Measurements from ENCODE around the gene MLXIP. TPM values are rescaled to one million over a fixed set of nuclear protein-coding genes. Genes with fewer than 3 reads are reported as not detected.
"Not testable (repeated sequence)": the region's sequence is repeated elsewhere in the genome, so short reads cannot be mapped to it uniquely, and the experiment has no call there.

The MLXIP gene
- total RNA-seq, 1 donor from 2014 or later: 18.5 TPM

DNA sequence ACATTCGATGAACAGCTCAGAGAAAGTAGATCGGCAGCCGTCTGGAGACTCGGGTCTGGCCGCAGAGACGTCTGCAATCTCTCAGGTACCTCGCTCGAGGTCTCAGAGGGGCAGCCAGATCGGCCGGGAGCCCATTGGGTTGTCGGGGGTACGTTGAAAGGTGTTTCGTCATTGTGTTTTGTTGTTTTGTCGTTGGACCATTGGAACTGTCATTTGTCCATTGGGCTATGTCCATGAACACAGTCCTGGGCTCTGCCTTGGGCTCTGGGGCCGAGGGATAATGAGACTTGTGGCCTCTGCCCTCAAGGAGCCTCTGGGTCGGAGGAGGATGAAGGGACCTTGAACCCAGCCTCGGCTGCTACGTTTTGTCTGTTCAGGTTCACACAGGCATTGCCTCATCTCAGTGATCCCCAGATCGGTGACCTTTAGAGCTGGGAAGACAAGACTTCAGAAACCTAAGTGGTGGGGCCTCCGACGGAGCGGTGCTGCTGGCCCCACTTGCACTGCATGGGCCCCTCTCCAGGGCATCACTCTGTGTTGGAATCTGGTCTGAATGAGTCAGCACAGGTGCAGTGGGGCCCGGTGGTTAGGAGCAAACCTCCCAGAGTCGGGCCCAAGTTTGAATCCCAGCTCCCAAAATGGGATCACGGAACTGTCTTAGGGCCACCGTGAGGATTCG lies 23.6 kb upstream of the MLXIP start:
- TF ChIP-seq, protein P1, sequence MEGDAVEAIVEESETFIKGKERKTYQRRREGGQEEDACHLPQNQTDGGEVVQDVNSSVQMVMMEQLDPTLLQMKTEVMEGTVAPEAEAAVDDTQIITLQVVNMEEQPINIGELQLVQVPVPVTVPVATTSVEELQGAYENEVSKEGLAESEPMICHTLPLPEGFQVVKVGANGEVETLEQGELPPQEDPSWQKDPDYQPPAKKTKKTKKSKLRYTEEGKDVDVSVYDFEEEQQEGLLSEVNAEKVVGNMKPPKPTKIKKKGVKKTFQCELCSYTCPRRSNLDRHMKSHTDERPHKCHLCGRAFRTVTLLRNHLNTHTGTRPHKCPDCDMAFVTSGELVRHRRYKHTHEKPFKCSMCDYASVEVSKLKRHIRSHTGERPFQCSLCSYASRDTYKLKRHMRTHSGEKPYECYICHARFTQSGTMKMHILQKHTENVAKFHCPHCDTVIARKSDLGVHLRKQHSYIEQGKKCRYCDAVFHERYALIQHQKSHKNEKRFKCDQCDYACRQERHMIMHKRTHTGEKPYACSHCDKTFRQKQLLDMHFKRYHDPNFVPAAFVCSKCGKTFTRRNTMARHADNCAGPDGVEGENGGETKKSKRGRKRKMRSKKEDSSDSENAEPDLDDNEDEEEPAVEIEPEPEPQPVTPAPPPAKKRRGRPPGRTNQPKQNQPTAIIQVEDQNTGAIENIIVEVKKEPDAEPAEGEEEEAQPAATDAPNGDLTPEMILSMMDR (conservative IDR thresholded peaks at IDR 0.05; ENCODE audit: low read depth, low read length): no peak
- no peak for DNase-seq (ENCODE audit: low read depth)
- H3K4me3 ChIP-seq (ENCODE audit: low read depth, low read length): no peak overlapping the region

DNA sequence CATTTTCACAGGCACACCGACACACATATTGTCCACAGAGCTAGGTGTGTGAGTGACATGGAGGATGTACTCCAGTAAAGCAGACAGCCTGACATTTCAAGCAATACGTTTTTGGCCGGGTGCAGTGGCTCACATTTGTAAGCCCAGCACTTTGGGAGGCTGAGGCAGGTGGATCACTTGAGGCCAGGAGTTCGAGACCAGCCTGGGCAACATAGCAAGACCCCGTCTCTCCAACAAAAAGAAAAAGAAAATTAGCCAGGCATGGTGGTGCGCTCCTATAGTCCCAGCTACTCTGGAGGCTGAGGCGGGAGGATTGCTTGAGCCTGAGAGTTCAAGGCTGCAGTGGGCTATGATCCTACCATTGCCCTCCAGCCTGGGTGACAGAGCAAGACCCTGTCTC lies 22.1 kb upstream of the MLXIP start:
- not testable (repeated sequence) for DNase-seq (ENCODE audit: low read depth); H3K4me3 ChIP-seq (ENCODE audit: low read depth, low read length)

DNA sequence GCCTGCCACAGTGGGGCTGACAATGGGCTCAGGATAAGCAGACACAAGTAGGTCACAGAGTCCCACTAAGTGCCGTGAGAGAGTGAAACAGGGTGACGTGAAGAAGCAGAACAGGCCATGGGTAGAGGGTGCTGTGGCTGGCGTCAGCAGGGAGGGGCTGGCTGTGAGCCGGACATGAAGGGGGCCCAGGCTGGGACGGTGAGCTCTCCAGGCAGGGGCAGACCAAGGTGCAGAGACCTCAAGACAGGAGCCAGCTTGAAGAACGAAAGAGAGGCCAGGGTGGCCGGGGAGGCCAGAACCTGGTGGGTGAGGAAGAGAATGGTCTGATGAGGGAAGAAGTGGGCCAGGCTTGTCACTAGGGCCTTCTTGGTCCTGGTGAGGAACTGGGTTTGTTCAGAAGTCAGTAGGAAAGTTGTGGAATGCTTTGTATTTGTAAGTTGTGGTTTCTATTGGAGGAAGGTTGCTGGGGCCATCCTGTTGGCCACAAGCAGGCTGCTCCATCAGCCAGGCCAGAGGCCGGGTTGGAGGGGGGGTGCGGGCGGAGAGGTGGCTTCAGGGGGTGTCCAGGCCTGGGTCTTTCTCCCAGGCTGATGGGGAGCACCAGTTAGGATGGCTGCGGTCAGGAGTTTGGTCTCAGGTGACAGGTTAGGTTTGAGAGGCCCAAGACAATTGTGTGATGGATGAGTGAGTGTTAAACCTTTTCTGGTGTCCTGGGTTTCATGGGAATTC lies 21.4 kb upstream of the MLXIP start:
- TF ChIP-seq, protein P1 (conservative IDR thresholded peaks at IDR 0.05; ENCODE audit: low read depth, low read length): no peak
- no peak overlapping the region for H3K4me3 ChIP-seq (ENCODE audit: low read depth, low read length)
- no peak for DNase-seq (ENCODE audit: low read depth)

DNA sequence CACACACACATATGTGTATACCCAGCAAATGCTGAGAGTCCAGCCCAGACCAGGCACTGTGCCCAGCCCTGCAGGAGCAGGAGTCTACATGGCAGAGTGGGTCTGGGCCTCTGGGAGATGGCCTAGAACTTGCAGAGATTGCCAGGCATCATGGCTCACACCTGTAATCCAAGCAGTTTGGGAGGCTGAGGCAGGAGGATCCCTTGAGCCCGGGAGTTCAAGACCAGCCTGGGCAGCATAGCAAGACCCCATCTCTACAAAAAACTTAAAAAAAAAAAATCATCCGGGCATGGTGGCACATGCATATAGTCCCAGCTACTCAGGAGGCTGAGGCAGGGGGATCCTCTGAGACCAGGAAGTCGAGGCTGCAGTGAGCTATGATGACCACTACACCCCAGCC lies 20.8 kb upstream of the MLXIP start:
- H3K4me3 ChIP-seq (ENCODE audit: low read depth, low read length): no peak overlapping the region
- DNase-seq (ENCODE audit: low read depth): no peak
- TF ChIP-seq, protein P1 (conservative IDR thresholded peaks at IDR 0.05; ENCODE audit: low read depth, low read length): no peak

DNA sequence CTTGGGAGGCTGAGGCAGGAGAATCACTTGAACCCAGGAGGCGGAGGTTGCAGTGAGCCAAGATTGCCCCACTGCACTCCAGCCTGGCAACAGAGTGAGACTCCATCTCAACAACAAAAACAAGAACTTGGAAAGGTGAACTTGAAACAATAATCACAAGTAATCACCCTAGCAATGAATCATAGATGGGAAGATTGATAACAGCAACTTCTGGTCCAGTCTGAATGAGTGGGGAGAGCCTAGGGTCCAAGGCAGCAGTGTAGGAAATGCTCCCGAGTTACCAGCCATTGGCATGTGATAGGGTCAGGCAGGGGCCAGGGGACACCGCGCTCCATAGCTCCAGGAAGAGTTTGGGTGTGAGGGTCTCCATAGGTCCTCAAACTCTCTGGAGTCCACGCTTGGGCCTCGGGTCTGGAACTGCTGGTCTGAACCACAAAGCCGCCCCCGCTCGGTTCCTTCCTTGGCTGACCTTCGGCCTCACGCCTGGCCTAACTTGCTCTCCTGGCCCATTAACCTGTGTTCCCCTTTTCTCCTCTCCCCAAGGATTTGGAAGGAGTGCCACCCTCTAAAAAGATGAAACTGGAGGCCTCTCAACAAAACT lies 19.9 kb upstream of the MLXIP start:
- no peak overlapping the region for H3K4me3 ChIP-seq (ENCODE audit: low read depth, low read length)
- DNase-seq (ENCODE audit: low read depth): no peak
- TF ChIP-seq, protein P1 (conservative IDR thresholded peaks at IDR 0.05; ENCODE audit: low read depth, low read length): no peak

DNA sequence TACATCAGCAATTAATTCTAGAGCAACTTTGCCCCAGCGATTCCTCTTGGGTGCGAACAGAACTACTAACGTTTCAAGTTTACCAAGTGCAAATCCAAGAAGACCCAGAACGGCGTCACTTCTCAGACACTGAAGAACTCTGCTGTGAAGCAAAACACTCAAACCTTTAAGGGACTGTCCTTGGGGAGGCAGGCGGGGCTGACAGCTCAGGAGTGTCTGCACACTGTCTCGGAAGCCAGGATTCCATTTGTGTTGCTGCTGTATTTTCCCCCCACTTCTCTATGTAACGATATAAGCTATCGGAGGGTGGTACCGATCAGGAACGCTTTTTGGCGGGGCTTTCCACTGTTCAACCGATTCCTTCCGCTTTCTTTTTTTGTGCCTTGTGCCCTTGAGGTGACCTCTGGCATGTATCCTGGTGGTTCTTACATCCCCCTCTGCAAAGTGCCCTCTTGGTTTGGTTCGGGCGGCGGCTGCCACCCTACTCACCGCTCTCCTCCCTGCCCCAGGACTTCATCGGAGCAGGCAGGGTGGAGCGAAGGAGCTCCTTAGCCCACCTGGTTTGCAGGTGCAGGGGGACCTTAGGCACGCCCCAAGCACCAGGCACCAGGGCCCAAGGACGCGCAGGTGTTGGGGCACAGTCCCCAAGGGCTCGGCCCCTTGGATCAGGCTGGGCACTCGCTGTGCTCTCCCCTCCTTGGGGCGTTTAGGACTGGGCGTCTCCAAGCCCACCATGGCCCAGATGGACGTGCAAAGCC lies 19.2 kb upstream of the MLXIP start:
- TF ChIP-seq, protein P1 (conservative IDR thresholded peaks at IDR 0.05; ENCODE audit: low read depth, low read length): no peak
- DNase-seq (ENCODE audit: low read depth): no peak
- no peak overlapping the region for H3K4me3 ChIP-seq (ENCODE audit: low read depth, low read length)

DNA sequence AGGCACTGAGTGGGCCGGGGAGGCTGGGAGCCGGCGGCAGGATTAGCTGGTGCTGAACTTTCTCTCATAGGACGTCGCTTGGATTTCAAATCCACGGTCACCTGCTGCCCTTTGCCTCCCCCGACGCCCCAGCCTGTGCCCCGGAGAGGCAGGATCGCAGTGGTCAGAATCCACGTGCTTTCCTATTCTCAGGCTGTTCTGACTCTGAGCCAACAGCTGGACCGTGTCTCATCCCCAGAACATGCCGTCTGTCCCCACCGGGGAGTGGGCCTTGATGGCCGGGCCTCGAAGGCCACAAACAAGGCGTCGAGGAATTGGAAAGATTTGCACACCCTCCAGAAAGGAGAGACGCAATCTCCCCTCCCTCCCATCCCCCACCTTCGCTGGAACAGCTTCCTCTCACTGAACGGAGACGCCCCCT lies 18.5 kb upstream of the MLXIP start:
- no peak for DNase-seq (ENCODE audit: low read depth)
- H3K4me3 ChIP-seq (ENCODE audit: low read depth, low read length): no peak overlapping the region
- TF ChIP-seq, protein P1 (conservative IDR thresholded peaks at IDR 0.05; ENCODE audit: low read depth, low read length): no peak
